ENCODE results near the gene GPRC5A.

DNA sequence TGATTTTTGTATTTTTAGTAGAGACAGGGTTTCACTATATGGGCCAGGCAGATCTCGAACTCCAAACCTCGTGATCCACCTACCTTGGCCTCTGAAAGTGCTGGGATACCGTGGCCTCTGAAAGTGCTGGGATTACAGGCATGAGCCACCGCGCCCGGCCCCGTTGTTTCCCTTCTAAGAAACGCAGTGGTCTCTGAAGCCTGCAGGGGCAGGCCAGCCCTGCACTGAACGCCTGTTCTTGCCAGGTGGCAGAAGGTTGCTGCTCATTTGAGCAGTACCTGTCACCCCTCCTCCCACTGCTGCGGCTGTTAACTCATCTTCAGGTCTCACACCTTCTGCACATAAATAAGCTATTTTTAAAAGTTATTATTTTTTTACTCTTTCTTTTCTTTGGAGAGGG lies 24.3 kb downstream of the GPRC5A start:
- TF ChIP-seq TAF1 (IDR thresholded peaks at IDR 0.05; ENCODE audit: borderline replicate concordance, insufficient read depth, low read length) = no peak
- TF ChIP-seq, protein P1, sequence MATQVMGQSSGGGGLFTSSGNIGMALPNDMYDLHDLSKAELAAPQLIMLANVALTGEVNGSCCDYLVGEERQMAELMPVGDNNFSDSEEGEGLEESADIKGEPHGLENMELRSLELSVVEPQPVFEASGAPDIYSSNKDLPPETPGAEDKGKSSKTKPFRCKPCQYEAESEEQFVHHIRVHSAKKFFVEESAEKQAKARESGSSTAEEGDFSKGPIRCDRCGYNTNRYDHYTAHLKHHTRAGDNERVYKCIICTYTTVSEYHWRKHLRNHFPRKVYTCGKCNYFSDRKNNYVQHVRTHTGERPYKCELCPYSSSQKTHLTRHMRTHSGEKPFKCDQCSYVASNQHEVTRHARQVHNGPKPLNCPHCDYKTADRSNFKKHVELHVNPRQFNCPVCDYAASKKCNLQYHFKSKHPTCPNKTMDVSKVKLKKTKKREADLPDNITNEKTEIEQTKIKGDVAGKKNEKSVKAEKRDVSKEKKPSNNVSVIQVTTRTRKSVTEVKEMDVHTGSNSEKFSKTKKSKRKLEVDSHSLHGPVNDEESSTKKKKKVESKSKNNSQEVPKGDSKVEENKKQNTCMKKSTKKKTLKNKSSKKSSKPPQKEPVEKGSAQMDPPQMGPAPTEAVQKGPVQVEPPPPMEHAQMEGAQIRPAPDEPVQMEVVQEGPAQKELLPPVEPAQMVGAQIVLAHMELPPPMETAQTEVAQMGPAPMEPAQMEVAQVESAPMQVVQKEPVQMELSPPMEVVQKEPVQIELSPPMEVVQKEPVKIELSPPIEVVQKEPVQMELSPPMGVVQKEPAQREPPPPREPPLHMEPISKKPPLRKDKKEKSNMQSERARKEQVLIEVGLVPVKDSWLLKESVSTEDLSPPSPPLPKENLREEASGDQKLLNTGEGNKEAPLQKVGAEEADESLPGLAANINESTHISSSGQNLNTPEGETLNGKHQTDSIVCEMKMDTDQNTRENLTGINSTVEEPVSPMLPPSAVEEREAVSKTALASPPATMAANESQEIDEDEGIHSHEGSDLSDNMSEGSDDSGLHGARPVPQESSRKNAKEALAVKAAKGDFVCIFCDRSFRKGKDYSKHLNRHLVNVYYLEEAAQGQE (IDR thresholded peaks at IDR 0.05; ENCODE audit: insufficient read depth in 1 of 2, low read depth in 2 of 2, low read length in 2 of 2) = no peak
